Erythroblast (primary cell): ENCODE measurements around the gene ACVR2A.

ENCODE experiments used
- GATA1 ChIP-seq: IDR thresholded peaks from 2 replicates; pipeline ENCODE4 v1.6.1; 2011; ENCODE audit warnings: low read depth, mild to moderate bottlenecking, control low read depth, low read length, moderate library complexity
- POLR2A ChIP-seq: IDR thresholded peaks from 2 replicates; pipeline ENCODE4 v1.6.1; 2011; ENCODE audit warnings: mild to moderate bottlenecking, low read length

GRCh38 chr2:147836099-147836498 lies 8.7 kb upstream of the ACVR2A start:
- TF ChIP-seq POLR2A: no peak
- TF ChIP-seq GATA1: no peak
